Measurements from ENCODE around the gene SPRR2G.
"Not testable (repeated sequence)": the region's sequence is repeated elsewhere in the genome, so short reads cannot be mapped to it uniquely, and the experiment has no call there.

SPRR2G gene

DNA sequence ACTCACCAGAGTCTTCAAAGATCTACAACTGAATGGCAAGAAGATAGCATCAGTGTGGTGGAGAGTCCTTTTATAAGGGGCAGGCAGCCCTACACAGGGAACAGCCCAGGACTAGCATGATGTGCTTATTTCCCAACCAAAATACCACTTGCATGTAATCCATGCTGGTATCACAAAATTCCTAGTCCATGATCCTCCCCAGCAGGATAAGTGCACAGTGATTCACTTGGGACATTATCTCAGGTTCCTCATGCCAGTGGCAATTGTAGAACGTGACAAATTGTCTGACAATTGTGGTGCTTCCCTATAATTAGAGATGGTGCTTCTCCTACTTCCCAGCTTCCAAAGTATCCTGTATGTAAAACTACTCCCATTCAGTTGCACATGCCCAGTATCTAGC lies at the start of gene SPRR2G:
Gene SPRR2G (minus strand): TSS at position 45 of the 400 bp plus-strand sequence. CDS start 780 bp downstream, outside the sequence.
- no peak for DNase-seq (ENCODE audit: low read depth)

DNA sequence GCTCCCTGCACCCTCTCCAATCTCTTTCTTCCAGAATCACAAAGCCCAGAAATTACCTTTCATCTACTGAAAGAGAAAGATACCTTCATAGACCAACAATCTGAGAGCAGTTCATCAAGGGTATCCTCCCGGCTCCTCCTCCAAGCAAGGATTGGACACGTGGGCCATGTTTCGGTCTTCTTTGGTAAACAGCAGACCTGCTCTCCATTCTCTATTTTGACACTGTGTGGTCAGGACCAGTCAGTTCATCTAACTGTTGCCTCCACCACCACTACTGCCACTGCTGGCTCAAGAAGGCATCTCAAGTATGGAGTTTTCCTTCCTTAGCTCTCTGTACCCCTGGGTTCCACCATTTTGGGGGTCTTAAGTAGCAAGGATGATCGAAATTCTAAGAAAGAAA lies 44.5 kb upstream of the SPRR2G start:
- no peak for DNase-seq (ENCODE audit: low read depth)

DNA sequence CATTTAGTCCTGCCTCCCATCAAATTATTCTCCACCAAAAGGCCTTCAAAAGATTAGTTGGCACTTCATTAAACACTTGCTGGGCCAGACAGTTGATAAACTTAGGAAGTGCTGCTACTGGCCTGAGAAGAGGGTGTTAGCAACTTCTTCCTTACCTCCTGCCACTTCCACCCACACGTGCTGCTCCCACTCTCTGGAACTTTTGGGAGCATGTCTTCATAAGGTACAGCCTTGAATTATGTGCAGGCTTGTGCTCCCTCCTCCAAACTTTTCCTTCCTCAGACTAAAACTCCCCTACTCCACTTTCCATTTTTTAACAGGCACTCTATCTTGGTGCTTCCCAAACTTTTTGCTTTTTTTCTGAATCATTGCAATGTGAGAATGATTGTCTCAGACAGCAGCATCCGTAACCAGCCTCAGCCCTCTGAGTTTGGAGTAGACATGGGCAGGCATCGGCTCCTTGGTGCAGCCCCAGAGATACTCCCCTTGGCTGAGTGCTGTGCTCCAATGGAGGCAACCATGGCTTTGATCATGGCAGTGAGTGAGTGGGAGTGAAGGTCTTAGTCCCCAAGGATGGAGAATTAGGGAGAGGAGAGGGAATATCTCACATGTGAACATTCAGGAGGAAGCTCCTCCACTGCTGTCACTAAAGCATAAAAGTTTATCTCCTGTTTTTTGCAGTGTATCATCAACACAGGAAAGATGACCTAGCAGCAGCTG lies 43.8 kb upstream of the SPRR2G start:
- no peak for DNase-seq (ENCODE audit: low read depth)

DNA sequence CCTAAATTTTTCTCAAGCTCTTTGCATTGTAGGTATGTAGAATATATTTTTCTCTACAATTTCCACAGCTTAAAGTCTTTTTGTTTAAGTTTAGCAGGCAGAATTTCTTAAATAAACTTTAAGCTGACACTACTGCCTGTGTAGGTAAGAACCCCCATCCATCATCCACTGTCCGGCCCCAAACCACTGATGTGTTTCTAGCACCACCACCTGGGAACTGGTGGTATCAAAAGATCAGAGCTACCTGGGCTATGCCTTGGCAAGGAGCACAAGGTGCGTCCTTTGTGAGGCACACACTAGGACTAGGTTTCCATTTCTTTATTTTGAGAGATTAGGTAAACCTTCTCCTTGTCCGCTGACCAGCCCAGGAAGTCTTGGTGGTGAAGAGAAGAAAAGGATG lies 42.0 kb upstream of the SPRR2G start:
- DNase-seq (ENCODE audit: low read depth), result no peak

DNA sequence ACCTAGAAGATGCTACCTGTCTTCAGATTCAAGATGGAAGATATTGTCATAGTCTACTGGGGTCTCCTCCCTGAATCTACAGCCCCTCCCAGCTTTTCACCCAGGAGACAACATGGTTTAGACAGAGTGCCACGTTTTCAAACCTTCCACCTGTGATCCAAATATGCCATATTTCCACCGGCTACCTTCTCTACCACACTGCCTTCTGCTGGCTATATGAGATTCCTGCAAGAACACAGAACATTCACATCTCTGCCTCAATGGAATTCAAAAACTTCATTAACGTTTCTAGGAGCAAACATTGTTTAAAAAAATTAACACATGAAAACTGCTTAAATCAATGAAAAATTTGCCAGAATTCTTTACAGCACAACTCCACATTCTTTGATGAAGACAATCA lies 39.7 kb upstream of the SPRR2G start:
- DNase-seq (ENCODE audit: low read depth), result no peak

DNA sequence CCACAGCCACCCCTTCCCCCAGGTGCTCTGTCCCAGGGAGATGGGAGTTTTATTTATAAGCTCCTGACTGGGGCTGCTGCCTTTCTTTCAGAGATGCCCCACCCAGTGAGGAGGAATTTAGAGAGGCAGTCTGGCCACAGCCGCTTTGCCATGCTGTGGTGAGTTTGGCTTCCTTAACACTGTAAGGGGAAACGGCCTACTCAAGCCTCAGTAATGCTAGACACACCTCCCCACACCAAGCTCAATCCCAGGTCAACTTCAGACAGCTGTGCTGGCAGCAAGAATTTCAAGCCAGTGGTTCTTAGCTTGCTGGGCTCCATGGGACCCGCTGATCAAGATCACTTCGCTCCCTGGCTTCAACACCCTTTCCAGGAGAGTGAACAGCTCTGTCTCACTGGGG lies 37.6 kb upstream of the SPRR2G start:
- not testable (repeated sequence) for DNase-seq (ENCODE audit: low read depth)

DNA sequence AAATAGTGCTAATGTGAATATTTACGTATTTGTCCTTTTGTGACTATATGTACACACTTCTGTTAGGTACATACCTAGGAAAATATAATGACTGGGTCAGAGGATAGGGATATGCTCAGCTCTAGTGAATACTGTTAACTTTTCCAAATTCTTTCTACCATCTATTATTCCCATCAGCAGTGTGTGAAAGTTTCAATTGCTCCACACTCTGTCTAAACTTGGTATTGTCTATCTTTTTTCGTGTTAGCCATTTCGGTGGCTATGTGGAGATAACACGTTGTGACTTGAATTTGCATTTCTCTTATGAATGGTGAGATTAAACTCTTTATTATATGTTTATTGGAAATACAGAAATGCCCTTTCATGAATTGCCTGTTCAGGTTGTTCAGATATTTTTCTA lies 29.9 kb upstream of the SPRR2G start:
- no peak for DNase-seq (ENCODE audit: low read depth)

DNA sequence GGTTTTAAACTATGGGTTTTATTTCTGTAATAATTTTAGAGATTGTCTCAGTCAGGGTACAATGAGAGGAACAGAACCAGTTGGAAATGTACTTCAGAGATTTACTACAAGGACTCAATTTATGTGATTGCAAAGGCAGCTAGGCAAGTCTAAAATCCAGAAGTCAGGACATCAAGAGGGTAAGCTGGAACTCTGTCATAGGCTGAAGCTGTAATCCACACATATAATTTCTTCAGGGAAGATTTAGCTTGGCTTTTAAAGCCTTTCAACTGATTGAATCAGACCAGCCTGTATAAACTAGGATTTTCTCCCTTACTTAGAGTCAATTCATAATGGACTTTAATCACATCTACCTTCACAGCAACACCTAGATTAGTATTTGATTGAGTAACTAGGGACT lies 28.2 kb upstream of the SPRR2G start:
- no peak for DNase-seq (ENCODE audit: low read depth)

DNA sequence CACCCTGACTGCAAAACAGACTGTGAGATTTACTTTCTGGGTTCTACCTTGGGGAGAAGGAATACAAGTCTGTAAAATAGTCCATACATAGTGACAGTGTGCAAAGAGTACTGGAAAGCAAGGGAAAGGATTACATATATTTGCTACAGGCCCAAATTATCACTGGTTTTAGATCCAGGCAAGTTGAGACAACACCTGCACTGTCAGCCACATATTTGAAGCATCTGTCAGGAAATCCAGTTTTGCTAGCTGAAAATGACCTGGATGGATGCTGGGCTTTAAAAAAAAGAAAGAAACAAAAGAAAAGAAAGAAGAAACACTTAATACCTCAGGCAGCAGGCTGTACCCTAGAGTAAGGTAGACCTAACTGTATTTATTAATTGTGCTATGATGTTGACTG lies 23.9 kb upstream of the SPRR2G start:
- DNase-seq (ENCODE audit: low read depth), result no peak

DNA sequence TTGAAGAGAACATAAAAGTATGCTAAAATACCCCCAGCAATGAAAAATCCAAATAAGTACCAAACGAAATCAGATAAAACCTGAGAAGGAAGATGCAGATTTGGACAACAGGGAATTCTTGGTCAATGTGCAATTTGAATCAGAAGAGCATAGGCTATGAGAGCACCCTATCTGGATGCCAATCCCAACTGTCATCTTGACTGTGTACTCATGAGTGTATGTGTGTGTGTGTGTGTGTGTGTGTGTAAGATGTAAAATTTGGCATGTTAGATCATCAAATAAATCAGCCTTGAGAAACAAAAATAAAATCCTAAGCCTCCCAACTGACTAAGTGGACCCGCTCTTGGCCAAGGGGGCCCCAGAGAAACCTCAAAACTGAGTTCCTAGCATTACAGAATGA lies 18.0 kb upstream of the SPRR2G start:
- no peak for DNase-seq (ENCODE audit: low read depth)

DNA sequence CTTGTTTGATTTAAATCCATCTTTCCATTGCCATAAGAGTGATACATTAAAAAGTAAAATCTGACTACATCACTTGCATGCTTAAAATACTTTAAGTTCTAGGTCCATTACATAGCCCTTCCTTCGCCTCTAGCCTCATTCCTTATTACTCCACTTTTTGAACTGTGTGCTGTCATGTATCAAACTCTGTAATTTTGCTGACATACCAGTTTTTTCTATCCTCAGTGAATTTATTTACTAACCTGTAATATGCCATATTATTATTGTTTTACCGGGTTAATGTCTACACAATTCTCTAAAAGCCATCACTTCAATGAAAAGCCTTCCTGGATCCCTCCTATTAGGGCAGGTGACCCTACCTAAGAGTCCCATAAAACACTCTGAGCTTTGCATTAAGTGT lies 4.9 kb upstream of the SPRR2G start:
- DNase-seq (ENCODE audit: low read depth), result no peak

DNA sequence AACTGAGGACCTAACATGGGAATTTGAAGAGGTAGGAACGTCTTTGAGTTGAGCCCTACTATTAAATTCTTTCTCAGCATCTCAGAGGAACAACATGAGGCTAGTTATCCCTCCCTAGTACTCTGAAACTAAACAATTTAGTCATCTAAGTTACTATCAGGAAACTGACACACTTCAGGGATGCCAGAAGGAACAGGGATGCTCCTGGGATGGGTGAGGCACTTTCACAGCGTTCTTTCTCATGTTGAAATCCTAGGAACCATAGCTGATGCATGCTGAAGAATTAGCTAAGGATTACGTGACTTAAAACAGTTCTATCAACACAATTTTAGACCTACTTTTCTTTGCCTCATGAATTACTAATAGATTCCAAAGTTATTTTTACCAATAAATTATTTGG lies 1.8 kb upstream of the SPRR2G start:
- no peak for DNase-seq (ENCODE audit: low read depth)

DNA sequence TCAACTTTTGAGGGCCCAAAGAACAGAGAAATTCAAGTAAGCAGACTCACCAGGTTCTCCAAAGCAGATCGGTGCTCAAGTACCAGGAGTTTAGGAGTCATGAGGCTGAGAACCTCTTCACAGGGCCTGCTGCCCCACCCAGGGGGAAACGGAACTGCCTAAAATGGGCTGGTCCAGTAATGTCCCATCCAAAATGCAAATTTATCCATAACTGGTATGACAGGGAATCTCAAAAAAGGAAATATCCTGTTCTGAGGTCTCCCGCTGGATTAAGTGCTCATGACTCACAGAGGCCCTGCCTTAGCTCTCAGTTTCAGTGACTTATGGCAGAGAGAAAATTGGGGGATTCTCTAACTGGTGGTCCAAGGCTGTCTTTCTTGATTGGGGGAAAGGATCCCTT lies 9.3 kb downstream of the SPRR2G start:
- DNase-seq (ENCODE audit: low read depth), result no peak

DNA sequence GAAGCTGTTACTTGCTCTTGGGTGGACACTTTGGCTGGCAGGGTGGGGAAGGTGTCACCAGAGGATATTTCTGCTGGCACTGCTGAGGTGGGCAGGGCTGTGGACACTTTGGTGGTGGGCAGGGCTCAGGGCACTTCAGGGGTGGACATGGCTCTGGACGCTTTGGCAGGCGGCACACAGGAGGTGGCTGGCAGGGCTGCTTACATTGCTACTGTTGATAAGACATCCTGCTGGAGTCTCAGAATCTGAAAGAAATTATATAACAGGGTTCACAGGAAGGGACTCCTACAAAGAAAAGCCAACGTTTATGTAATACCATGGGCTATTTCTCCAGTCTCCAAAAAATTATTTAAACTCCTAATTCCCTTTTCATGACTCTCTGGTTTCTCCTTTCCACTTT lies 10.2 kb downstream of the SPRR2G start:
- DNase-seq (ENCODE audit: low read depth), result no peak

DNA sequence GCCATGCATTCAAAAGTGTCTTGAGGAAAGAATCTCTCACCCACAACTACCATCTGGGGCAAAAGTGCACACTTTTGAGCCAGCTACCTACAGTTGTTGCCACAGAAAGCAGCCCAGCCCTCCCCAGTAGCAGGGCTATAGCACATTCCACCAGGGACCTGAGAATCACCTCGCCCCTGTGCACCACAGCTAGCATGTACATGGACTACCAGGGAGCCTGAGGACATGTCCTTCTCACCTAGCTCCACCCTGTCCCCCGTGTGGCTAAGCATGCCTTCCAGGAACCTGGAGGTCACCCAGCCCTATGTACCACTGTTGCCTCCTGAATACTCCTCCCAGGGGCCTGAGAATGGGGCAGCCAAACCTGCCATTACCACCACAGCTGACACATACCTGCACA lies 16.9 kb downstream of the SPRR2G start:
- no peak for DNase-seq (ENCODE audit: low read depth)

DNA sequence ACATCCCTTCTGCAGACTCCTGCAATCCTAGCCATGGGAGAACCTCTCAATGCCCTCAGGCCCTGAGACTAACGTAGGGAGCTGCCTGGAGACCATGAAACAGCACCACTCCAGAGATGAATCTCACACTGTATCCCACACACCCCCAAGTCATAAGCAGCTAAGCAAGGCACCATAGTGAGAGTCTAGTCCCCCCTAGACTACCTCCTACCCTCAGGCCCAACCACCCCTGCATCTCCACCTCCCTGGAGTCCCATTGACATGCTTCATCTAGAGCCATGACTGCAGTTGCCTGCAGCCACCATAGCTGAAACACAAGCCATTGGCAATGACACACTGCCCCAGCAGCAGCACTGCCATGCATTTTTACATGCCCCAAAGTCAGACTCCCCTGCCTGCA lies 17.4 kb downstream of the SPRR2G start:
- DNase-seq (ENCODE audit: low read depth), result no peak

DNA sequence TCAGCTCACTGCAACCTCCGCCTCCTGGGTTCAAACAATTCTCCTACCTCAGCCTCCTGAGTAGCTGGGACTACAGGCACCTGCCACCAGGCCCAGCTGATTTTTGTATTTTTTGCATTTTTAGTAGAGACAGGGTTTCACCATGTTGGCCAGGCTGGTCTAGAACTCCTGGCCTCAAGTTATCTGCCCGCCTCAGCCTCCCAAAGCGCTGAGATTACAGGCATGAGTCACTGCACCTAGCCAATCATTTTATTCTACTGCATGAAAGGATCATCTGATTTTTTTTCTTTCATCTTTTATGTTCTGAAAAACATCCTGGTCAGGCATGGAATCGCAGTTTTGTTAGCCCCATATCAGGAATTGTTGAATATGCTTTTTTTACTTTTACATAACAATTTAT lies 22.0 kb downstream of the SPRR2G start:
- DNase-seq (ENCODE audit: low read depth), result not testable (repeated sequence)

DNA sequence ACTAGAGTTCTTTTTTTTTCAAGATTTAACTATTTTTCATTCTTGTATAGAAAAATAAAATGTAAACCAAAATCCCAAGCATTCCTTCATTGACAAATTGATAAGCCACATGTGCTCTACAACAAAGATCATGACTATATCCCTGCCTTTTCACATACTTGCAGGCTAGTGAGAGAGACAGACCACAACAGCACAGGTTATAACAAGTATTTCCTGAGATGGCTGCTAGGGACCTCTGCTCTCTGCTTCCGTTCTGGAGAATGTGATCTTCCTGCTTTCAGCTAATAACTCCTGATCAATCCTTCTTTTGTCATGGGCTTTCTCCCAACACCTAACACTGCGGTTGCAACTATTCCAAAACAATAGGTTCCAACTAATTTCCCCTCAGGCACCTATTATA lies 23.4 kb downstream of the SPRR2G start:
- DNase-seq (ENCODE audit: low read depth), result no peak

DNA sequence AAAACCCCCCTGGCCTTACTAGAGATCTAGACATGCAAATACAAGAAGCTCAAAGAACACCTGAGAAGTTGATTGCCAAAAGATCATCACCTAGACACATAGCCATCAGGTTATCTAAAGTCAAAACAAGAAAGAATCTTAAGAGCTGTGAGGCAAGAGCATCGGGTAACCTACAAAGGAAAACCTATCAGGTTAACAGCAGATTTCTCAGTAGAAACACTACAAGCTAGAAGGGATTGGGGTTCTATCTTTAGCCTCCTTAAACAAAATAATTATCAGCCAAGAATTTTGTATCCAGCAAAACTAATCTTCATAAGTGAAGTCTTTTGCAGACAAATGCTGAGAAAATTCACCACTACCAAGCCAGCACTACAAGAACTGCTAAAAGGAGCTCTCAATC lies 25.2 kb downstream of the SPRR2G start:
- DNase-seq (ENCODE audit: low read depth), result no peak

DNA sequence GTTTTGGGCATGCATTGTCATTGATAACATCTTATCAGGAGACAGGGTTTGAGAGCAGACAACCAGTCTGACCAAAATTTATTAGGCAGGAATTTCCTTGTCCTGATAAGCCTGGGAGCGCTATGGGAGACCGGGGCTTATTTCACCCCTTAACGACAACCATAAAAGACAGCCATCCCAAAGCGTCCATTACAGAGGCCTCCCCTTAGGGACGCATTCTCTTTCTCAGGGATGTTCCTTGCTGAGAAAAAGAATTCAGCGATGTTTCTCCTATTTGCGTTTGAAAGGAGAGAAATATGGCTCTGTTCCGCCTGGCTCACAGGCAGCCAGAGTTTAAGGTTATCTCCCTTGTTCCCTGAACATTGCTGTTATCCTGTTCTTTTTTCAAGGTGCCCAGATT lies 26.9 kb downstream of the SPRR2G start:
- DNase-seq (ENCODE audit: low read depth), result not testable (repeated sequence)

DNA sequence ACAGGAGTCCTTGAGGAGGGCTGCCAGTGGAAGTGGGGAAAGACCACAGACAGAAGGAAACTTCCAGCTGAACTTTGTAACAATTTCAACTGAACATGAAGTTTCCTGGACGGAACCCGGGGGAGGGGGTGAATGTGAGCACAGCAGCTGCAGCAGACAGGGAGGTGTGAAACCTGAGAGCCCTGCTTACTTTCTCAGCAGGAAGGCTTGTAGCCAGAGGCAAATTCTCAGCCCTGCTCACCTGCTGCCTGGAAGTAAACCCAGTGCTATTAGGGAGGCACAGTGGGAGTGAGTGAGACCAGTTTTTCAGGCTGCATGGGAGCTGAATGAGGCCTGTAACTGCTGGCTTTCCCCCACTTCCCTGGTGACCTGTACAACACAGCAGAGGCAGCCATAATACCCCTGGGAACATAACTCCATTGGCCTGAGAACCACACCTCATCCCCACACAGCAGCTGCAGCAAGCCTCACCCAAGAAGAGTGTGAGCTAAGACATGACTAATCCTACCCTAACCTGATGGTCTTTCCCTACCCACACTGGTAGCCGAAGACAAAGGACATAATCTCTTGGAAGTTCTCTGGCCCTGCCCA lies 27.8 kb downstream of the SPRR2G start:
- DNase-seq (ENCODE audit: low read depth), result no peak

DNA sequence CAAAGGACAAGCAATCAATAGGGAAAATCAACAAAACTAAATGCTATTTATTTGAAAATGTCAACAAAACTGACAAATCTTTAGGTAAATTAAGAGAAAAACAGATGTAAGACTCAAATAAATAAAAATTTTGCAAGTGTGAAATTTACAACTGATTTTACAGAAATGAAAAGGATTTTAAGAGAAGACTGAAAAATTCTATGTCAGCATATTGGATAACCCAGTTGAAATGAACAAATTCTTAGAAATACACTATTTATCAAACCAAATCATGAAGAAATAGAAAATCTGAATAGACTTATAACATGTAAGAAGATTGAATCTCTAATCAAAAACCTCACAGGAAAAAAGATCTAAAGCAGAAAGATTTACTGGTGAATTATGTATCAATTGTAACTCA lies 29.7 kb downstream of the SPRR2G start:
- DNase-seq (ENCODE audit: low read depth), result no peak

DNA sequence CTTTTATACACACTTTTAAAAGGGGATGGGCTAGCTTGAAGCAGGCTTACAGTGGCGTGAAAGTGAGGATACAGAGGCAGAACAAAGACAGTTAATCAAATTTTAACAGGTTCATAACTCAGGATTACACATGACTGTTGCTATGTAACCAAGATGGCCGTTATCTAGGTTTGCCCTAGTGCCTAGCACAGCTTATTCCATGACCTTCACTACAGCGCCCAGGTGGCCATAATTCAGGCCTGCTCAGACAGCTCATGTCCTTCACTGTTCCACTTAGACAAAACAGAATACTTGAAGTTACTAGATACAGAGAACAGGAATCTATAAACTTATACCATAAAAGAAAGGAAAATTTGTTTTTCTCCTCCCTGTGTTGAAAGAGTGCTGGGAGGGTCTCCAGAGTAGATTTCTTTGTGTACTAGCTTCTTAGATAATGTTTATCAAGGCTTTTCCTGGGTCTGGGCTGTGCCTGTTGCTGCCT lies 31.2 kb downstream of the SPRR2G start:
- DNase-seq (ENCODE audit: low read depth), result no peak

DNA sequence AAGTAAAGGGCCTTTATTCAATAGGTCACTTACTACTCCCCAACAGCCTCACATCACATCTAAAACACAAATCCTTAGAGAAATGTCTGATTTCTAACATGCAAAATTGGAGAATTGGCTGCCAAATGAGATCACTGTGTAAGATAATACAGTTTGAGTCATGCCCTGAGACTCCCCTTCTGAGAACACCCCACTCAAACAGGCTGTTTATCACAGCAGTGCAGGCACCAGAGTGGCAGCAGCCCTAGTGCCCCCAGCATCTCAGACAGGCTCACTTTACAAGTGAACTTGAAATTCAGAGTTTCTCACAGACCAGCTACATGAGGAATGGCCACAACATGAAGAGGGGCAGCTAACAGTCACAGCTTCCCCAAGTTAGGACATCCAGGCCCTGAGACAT lies 35.4 kb downstream of the SPRR2G start:
- not testable (repeated sequence) for DNase-seq (ENCODE audit: low read depth)
